Suprapubic skin (tissue), 4 donors: Measurements from ENCODE around the gene JKAMP. TPM values are rescaled to one million over a fixed set of nuclear protein-coding genes. Genes with fewer than 3 reads are reported as not detected.

ENCODE experiments used
- DNase-seq, 2 donors: peaks; one replicate each; pipeline ENCODE4 v3.0.0-alpha.2; 2019; ENCODE audit warnings: low spot score in 2 of 2
- H3K27ac ChIP-seq: fragments of 200-600 bp; sonication (generic); one replicate; pipeline ENCODE4 v1.5.1; 2019
- H3K27me3 ChIP-seq: fragments of 200-600 bp; sonication (generic); one replicate; pipeline ENCODE4 v1.5.1; 2019
- H3K36me3 ChIP-seq: fragments of 200-600 bp; sonication (generic); one replicate; pipeline ENCODE4 v1.5.1; 2019
- H3K4me1 ChIP-seq: fragments of 200-600 bp; sonication (generic); one replicate; pipeline ENCODE4 v1.5.1; 2019
- H3K4me3 ChIP-seq: fragments of 200-600 bp; sonication (generic); one replicate; pipeline ENCODE4 v1.5.1; 2019; ENCODE audit warnings: mild to moderate bottlenecking
- H3K9me3 ChIP-seq: fragments of 200-600 bp; sonication (generic); one replicate; pipeline ENCODE4 v1.5.1; 2019
- CTCF ChIP-seq, 2 donors: fragments of 200-600 bp in 1 of 2; fragments of 450-650 bp in 1 of 2; sonication (generic) in 1 of 2; IDR thresholded peaks; one replicate each; pipeline ENCODE4 v1.5.1; 2016 to 2019; ENCODE audit warnings: antibody characterized with exemption in 2 of 2, mild to moderate bottlenecking in 1 of 2, moderate library complexity in 1 of 2
- EP300 ChIP-seq: sonication (generic); formaldehyde crosslinking; IDR thresholded peaks from one replicate; pipeline ENCODE4 v1.6.1; 2017; ENCODE audit warnings: antibody characterized with exemption
- POLR2A ChIP-seq, 2 donors: fragments of 450-650 bp; IDR thresholded peaks; one replicate each; pipeline ENCODE4 v1.6.1; 2017; ENCODE audit warnings: antibody characterized with exemption in 2 of 2, mild to moderate bottlenecking in 2 of 2, moderate library complexity in 2 of 2
- POLR2AphosphoS5 ChIP-seq, 3 donors: sonication (generic); formaldehyde crosslinking; IDR thresholded peaks; one replicate each; pipeline ENCODE4 v1.6.1; 2017; ENCODE audit warnings: antibody characterized with exemption in 3 of 3
- WGBS: methylation state at CpG from one replicate; pipeline ENCODE4 v1.1.5; 2018; 5-methylcytosine and 5-hydroxymethylcytosine counted together
- total RNA-seq, 4 donors: library from RNA; depleted of rRNA; stranded (reverse); fragments of >200 nt; gene quantifications; one replicate each; pipeline ENCODE4 v1.1.0, GENCODE V29; 2016

JKAMP gene
- total RNA-seq, 4 donors from 2014 or later, result 49.8 to 56.7 (median 53.5) TPM

- TF ChIP-seq EP300 (no peak), POLR2AphosphoS5 (IDR thresholded peaks at IDR 0.05) (no peak), POLR2A (IDR thresholded peaks at IDR 0.05) (no peak), CTCF (IDR thresholded peaks at IDR 0.05) (no peak)
- WGBS, result 38% methylated on average over 1 of the region's 1 CpG
- no peak overlapping the region for H3K4me3 ChIP-seq
Measured at GRCh38 chr14:59540852-59541251, 56.5 kb downstream of the JKAMP start.

DNA sequence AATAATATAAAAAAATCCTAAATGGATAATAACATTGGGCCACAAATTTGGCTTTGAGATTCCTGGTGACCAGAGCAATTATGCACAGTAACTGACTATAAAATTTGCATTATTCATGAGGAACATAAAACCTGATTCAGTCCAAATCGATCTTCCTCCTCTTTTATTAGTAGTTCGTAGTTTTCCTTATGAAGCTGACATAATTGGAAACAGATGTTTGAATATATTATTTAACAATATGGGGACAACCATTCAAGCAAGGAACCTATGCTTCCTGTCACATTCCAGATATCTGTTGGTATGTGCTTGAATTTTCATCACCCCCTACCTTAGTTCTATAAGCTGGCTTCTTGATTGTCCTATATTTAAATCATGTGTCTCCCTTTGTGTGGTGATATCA is 57.4 kb downstream of the JKAMP start:
- WGBS, result 75% methylated on average over 2 of the region's 2 CpGs
- TF ChIP-seq POLR2AphosphoS5 (IDR thresholded peaks at IDR 0.05), result no peak
- no peak for TF ChIP-seq EP300
- no peak for TF ChIP-seq CTCF (IDR thresholded peaks at IDR 0.05)
- TF ChIP-seq POLR2A (IDR thresholded peaks at IDR 0.05), result no peak
- DNase-seq, result no peak
- Histone ChIP-seq H3K27ac (no peak overlapping the region), H3K9me3 (no peaks in the 10 kb centered on the region), H3K4me1 (no peaks in the 10 kb centered on the region), H3K4me3 (no peak overlapping the region), H3K27me3 (no peaks in the 10 kb centered on the region), H3K36me3 (no peaks in the 10 kb centered on the region)

More at GRCh38 chr14:59540852-59541251, 56.5 kb downstream of the JKAMP start:
- Histone ChIP-seq H3K9me3 (no peaks in the 10 kb centered on the region), H3K36me3 (no peaks in the 10 kb centered on the region), H3K27me3 (no peaks in the 10 kb centered on the region), H3K27ac (no peak overlapping the region), H3K4me1 (no peaks in the 10 kb centered on the region)
- no peak for DNase-seq

GRCh38 chr14:59543873-59544272 is 59.6 kb downstream of the JKAMP start:
- Histone ChIP-seq H3K36me3 (no peaks in the 10 kb centered on the region), H3K4me1 (no peaks in the 10 kb centered on the region), H3K9me3 (no peaks in the 10 kb centered on the region), H3K27me3 (no peaks in the 10 kb centered on the region), H3K27ac (no peak overlapping the region), H3K4me3 (no peak overlapping the region)
- 66% methylated on average over 7 of the region's 7 CpGs for WGBS
- TF ChIP-seq EP300 (no peak), POLR2A (IDR thresholded peaks at IDR 0.05) (no peak), POLR2AphosphoS5 (IDR thresholded peaks at IDR 0.05) (no peak), CTCF (IDR thresholded peaks at IDR 0.05) (no peak)
- DNase-seq, result no peak

DNA sequence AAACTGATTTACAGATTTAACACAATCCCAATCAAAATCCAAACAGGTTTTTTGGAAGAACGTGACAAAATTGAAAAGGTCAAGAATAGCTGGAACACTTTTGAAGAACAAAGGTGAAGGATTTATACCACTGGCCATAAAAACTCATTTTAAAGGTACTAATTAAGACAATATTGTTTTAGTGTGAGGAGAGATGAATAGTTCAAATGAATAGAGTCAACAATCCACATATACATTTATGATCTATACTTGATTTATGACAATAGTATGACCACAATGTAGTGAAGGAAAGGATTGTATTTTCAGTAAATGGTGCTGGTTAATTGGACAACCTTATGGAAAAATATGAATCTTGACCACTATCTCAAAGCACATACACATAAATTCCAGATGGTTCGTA is 63.0 kb downstream of the JKAMP start:
- H3K4me3 ChIP-seq, result no peak overlapping the region
- DNase-seq, result no peak
- H3K4me1 ChIP-seq, result no peaks in the 10 kb centered on the region
- H3K27ac ChIP-seq, result no peak overlapping the region
- no peak for TF ChIP-seq CTCF (IDR thresholded peaks at IDR 0.05)
- TF ChIP-seq POLR2AphosphoS5 (IDR thresholded peaks at IDR 0.05), result no peak
- TF ChIP-seq EP300, result no peak
- no peak for TF ChIP-seq POLR2A (IDR thresholded peaks at IDR 0.05)
- H3K9me3 ChIP-seq, result no peaks in the 10 kb centered on the region
- 74% methylated on average over 2 of the region's 2 CpGs for WGBS
- no peaks in the 10 kb centered on the region for H3K27me3 ChIP-seq
- no peaks in the 10 kb centered on the region for H3K36me3 ChIP-seq

Other genes with a start within 250 kb of the JKAMP start
- gene GPR135, start 19.1 kb upstream of the JKAMP start, total RNA-seq, result 1 to 10 TPM; 1.3 to 5.9 (median 2.4) TPM
- 10 to 100 TPM; 15.3 to 59.1 (median 23.3) TPM for gene L3HYPDH, start 109 bp upstream of the JKAMP start, total RNA-seq
- gene CCDC175, start 92.3 kb downstream of the JKAMP start, total RNA-seq, result not detected